HG03103 (cell line): ENCODE measurements around the gene SLC10A6.

Experiments used
- ATAC-seq: cut with Tn5 transposase; IDR thresholded peaks from one replicate; pipeline ENCODE4 v1.9.1; 2021; ENCODE audit warnings: low read depth; ENCODE audit not compliant: unreplicated experiment

Gene SLC10A6

DNA sequence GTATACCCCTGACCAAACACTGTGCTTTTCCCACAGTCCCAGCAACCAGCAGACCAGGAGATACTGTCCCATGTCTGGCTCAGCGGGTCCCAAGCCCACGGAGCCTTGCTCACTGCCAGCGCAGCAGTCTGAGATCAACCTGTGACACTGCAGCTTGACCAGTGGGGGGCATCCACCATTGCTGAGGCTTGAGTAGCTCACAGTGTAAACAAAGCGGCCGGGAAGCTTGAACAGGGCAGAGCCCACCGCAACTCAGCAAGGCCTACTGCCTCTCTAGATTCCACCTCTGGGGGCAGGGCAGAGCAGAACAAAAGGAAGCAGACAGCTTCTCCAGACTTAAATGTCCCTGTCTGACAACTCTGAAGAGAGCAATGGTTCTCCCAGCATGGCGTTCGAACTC is 58.1 kb downstream of the SLC10A6 start:
- ATAC-seq, result no peak

DNA sequence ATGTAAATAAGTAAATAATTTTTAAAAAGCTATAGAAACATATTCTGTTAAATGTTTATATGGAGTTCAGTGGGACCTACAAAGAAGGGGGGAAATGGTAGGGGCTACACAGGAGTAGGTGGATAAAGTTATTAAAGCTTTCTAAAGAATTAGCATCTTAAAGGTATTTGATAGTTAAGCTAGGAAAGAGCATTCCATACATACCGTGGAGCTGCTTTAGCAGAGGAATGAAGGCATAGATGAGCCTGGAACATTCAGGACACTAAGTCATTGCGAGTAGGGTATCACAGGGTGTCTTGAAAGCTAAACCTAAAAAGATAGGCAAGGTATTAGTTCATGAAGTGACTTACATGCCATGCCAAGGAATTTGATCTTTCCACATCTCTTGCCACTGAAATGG is 60.4 kb downstream of the SLC10A6 start:
- no peak for ATAC-seq

DNA sequence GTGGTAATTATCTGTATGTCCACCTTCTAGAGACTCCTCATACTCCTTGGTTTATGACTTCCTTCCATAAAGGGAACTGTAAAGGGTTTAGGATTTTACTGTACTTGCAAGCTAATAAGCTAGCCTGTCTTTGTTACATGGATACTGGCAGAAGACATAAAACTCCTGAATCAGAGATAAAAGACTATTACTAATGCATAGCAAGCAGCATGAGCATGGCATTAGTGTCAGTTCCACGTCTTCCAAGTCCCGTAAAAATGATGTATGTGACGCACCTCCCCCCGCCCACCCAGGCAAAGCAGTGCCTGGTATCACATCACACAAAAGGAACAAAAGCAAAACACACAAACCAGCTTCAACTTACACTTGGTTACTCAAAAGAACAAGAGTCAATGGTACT is 71.0 kb downstream of the SLC10A6 start:
- ATAC-seq, result no peak

DNA sequence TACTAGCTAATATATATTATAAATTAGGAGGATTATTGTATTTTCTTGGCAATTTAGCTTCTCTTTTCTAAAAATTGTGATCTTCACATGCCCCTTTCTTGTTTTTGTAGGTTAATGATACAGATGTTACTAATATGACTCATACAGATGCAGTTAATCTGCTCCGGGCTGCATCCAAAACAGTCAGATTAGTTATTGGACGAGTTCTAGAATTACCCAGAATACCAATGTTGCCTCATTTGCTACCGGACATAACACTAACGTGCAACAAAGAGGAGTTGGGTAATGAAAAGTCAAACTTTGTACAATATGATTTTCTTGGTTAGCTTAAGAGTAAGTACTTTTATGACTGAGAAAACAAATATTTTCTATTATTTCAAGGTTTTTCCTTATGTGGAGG is 74.1 kb downstream of the SLC10A6 start:
- no peak for ATAC-seq
